Transverse colon (tissue), 4 donors: ENCODE data around the gene OR8I2. TPM values are rescaled to one million over a fixed set of nuclear protein-coding genes. Genes with fewer than 3 reads are reported as not detected.

Experiments used
- DNase-seq: peaks from one replicate; pipeline ENCODE4 v3.0.0-alpha.2; 2019
- H3K27ac ChIP-seq, 4 donors: fragments of 200-600 bp; sonication (generic); 2 replicates each; pipeline ENCODE4 v1.5.1; 2016 to 2018; ENCODE audit warnings: inconsistent platforms in 4 of 4
- H3K27me3 ChIP-seq: fragments of 200-600 bp; sonication (generic); 2 replicates; pipeline ENCODE4 v1.5.1; 2017; ENCODE audit warnings: inconsistent platforms
- H3K36me3 ChIP-seq, 4 donors: fragments of 200-600 bp; sonication (generic); 2 replicates each; pipeline ENCODE4 v1.5.1; 2017 to 2019; ENCODE audit warnings: inconsistent platforms in 4 of 4
- H3K4me1 ChIP-seq, 4 donors: fragments of 200-600 bp; sonication (generic); 2 replicates each; pipeline ENCODE4 v1.5.1; 2017 to 2020; ENCODE audit warnings: inconsistent platforms in 4 of 4
- H3K4me3 ChIP-seq, 4 donors: fragments of 200-600 bp; sonication (generic); 1 replicate in 1 of 4; 2 replicates in 3 of 4; pipeline versions ENCODE4 v1.5.1 to v1.6.1; 2017 to 2019; ENCODE audit warnings: inconsistent platforms in 4 of 4
- H3K9me3 ChIP-seq, 2 donors: fragments of 200-600 bp; sonication (generic); 2 replicates each; pipeline ENCODE4 v1.5.1; 2017 to 2019; ENCODE audit warnings: inconsistent platforms in 2 of 2
- CTCF ChIP-seq, 5 experiments: fragments of 200-600 bp in 3 of 5; fragments of 450-650 bp in 2 of 5; sonication (generic) in 3 of 5; IDR thresholded peaks; 1 replicate in 2 of 5; 2 replicates in 3 of 5; pipeline ENCODE4 v1.5.1; 2016 to 2017; ENCODE audit warnings: antibody characterized with exemption in 5 of 5, inconsistent platforms in 3 of 5, mild to moderate bottlenecking in 2 of 5, moderate library complexity in 1 of 5
- EP300 ChIP-seq: sonication (generic); formaldehyde crosslinking; IDR thresholded peaks from one replicate; pipeline ENCODE4 v1.6.1; 2017; ENCODE audit warnings: antibody characterized with exemption, low read depth
- POLR2A ChIP-seq: fragments of 450-650 bp; IDR thresholded peaks from one replicate; pipeline ENCODE4 v1.6.1; 2016; ENCODE audit warnings: antibody characterized with exemption, mild to moderate bottlenecking, moderate library complexity
- POLR2AphosphoS5 ChIP-seq, 3 donors: sonication (generic); formaldehyde crosslinking; IDR thresholded peaks; one replicate each; pipeline ENCODE4 v1.6.1; 2016; ENCODE audit warnings: antibody characterized with exemption in 3 of 3
- WGBS, 2 donors: methylation state at CpG; one replicate each; pipeline ENCODE4 v1.1.5; 2018; ENCODE audit warnings: low coverage in 1 of 2; 5-methylcytosine and 5-hydroxymethylcytosine counted together
- in situ Hi-C, 4 donors: fragments of 200-750 bp; cut with MboI; loops; one replicate each; pipeline versions ENCODE4 v1.15.0 to v1.15.1; 2017; ENCODE audit warnings: low sequenced_read_pairs in 3 of 4, low pct_ligation_motif_present in 1 of 4, low pct_unique_long_range_greater_than_20kb in 1 of 4
- intact Hi-C: fragments of 100-400 bp; cut with DNase I; formaldehyde crosslinking; loops from one replicate; pipeline ENCODE4 v1.15.1; 2023; ENCODE audit warnings: low total_unique reads
- total RNA-seq, 4 donors: library from RNA; depleted of rRNA; stranded (reverse); fragments of >200 nt; gene quantifications; one replicate each; pipeline ENCODE4 v1.1.0, GENCODE V29; 2016

Gene OR8I2
- total RNA-seq, 4 donors from 2014 or later = not detected

- in situ Hi-C loops = no loop called here
- no peak overlapping the region for H3K27ac ChIP-seq
- 39 to 48% methylated on average over 2 of the region's 2 CpGs for WGBS, 2 donors
Measured at GRCh38 chr11:56066980-56067379, 26.1 kb upstream of the OR8I2 start.

GRCh38 chr11:56089697-56090096, 3.4 kb upstream of the OR8I2 start:
- no peak for DNase-seq
- in situ Hi-C loops = loop anchor here in 1 of 4 donors (10.0 kb wide), 1 partner anchor 55 kb away; no protein-coding TSS in a partner anchor
- no peaks in the 10 kb centered on the region for H3K4me1 ChIP-seq

More at GRCh38 chr11:56066980-56067379, 26.1 kb upstream of the OR8I2 start:
- intact Hi-C loops = no loop called here
- Histone ChIP-seq H3K27me3 (no peaks in the 10 kb centered on the region), H3K4me1 (no peaks in the 10 kb centered on the region), H3K9me3 (no peaks in the 10 kb centered on the region), H3K36me3 (no peaks in the 10 kb centered on the region), H3K4me3 (no peak overlapping the region)
- no peak for TF ChIP-seq POLR2AphosphoS5 (IDR thresholded peaks at IDR 0.05)
- TF ChIP-seq EP300 = no peak
- no peak for TF ChIP-seq POLR2A
- no peak for TF ChIP-seq CTCF (IDR thresholded peaks at IDR 0.05)
- no peak for DNase-seq

GRCh38 chr11:56103210-56103737, 10.2 kb downstream of the OR8I2 start, which contains the start of gene OR8H2:
TSS of gene OR8H2 (plus strand) at chr11:56103687. CDS start at chr11:56105043, 1,356 bp downstream.
- no peaks in the 10 kb centered on the region for H3K9me3 ChIP-seq
- no peak within 1 kb of the TSS for H3K4me3 ChIP-seq
- H3K27ac ChIP-seq = no peak within 1 kb of the TSS
- no peak for TF ChIP-seq POLR2A
- no peak for TF ChIP-seq POLR2AphosphoS5 (IDR thresholded peaks at IDR 0.05)
- no peak for TF ChIP-seq EP300
- TF ChIP-seq CTCF (IDR thresholded peaks at IDR 0.05) = no peak
- intact Hi-C loops (no loop called here), in situ Hi-C loops (no loop called here)
- H3K27me3 ChIP-seq = no peaks in the 10 kb centered on the region
- DNase-seq = no peak
- no peaks in the 10 kb centered on the region for H3K36me3 ChIP-seq
- H3K4me1 ChIP-seq = no peaks in the 10 kb centered on the region

More at GRCh38 chr11:56089697-56090096, 3.4 kb upstream of the OR8I2 start:
- Histone ChIP-seq H3K4me3 (no peak overlapping the region), H3K27ac (no peak overlapping the region), H3K36me3 (no peaks in the 10 kb centered on the region), H3K9me3 (no peaks in the 10 kb centered on the region), H3K27me3 (no peaks in the 10 kb centered on the region)
- TF ChIP-seq POLR2A (no peak), POLR2AphosphoS5 (IDR thresholded peaks at IDR 0.05) (no peak), EP300 (no peak), CTCF (IDR thresholded peaks at IDR 0.05) (no peak)
- intact Hi-C loops = no loop called here
- WGBS, 2 donors = 43 to 64% methylated on average over 3 of the region's 3 CpGs

- Histone ChIP-seq H3K9me3 (peaks cover 0 to 2% of the 10 kb centered on the region in 2 donors), H3K4me3 (no peak within 1 kb of the TSS), H3K27ac (no peak within 1 kb of the TSS), H3K27me3 (no peaks in the 10 kb centered on the region), H3K36me3 (peaks cover 0 to 2% (median 0%) of the 10 kb centered on the region in 4 donors), H3K4me1 (no peaks in the 10 kb centered on the region)
- no peak for DNase-seq
- WGBS, 2 donors = 83 to 84% methylated on average over 4 to 6 of the region's 6 CpGs
- in situ Hi-C loops = no loop called here
- intact Hi-C loops = no loop called here
- TF ChIP-seq EP300 (no peak), POLR2A (no peak), CTCF (IDR thresholded peaks at IDR 0.05) (no peak), POLR2AphosphoS5 (IDR thresholded peaks at IDR 0.05) (no peak)
Measured at GRCh38 chr11:56122073-56122472, 29.0 kb downstream of the OR8I2 start, which contains the start of gene OR8H3. TSS of gene OR8H3 (plus strand) at chr11:56122373. CDS start at chr11:56122373, 0 bp downstream.
